Activated CD4-positive, alpha-beta T cell treated with anti-CD3 and anti-CD28 coated beads, Interleukin-2, amount 50 U/mL, for 48 hours (primary cell): ENCODE data around the gene COX4I1.
"Not testable (repeated sequence)": the region's sequence is repeated elsewhere in the genome, so short reads cannot be mapped to it uniquely, and the experiment has no call there.

Experiments
- DNase-seq, 2 experiments: peaks; one replicate each; pipeline ENCODE4 v3.0.0-alpha.2; 2020

The COX4I1 gene

GRCh38 chr16:85826686-85827247 is 27.3 kb downstream of the COX4I1 start:
- DNase-seq = no peak

GRCh38 chr16:85828166-85828565 is 28.7 kb downstream of the COX4I1 start:
- DNase-seq = no peak

- DNase-seq = no peak
Observed at GRCh38 chr16:85829171-85829719, 29.8 kb downstream of the COX4I1 start.

- no peak for DNase-seq
Observed at GRCh38 chr16:85829751-85830445, 30.4 kb downstream of the COX4I1 start.

GRCh38 chr16:85830821-85831220 is 31.3 kb downstream of the COX4I1 start:
- no peak for DNase-seq

GRCh38 chr16:85832570-85833218 is 33.2 kb downstream of the COX4I1 start:
- no peak for DNase-seq

GRCh38 chr16:85833219-85833920 is 33.9 kb downstream of the COX4I1 start:
- no peak for DNase-seq

- no peak for DNase-seq
Observed at GRCh38 chr16:85834741-85835140, 35.2 kb downstream of the COX4I1 start.

GRCh38 chr16:85835227-85835751 is 35.8 kb downstream of the COX4I1 start:
- no peak for DNase-seq

GRCh38 chr16:85835956-85836705 is 36.6 kb downstream of the COX4I1 start:
- DNase-seq = no peak

GRCh38 chr16:85836706-85837582 is 37.4 kb downstream of the COX4I1 start:
- no peak for DNase-seq

GRCh38 chr16:85837654-85838053 is 38.2 kb downstream of the COX4I1 start:
- not testable (repeated sequence) for DNase-seq

GRCh38 chr16:85838381-85838780 is 38.9 kb downstream of the COX4I1 start:
- no peak for DNase-seq

GRCh38 chr16:85838876-85839585 is 39.5 kb downstream of the COX4I1 start:
- DNase-seq = no peak

- DNase-seq = no peak
Observed at GRCh38 chr16:85839681-85840240, 40.3 kb downstream of the COX4I1 start.

GRCh38 chr16:85840395-85840794 is 40.9 kb downstream of the COX4I1 start:
- DNase-seq = no peak

- DNase-seq = no peak
Observed at GRCh38 chr16:85840801-85841200, 41.3 kb downstream of the COX4I1 start.

- no peak for DNase-seq
Observed at GRCh38 chr16:85842435-85842834, 42.9 kb downstream of the COX4I1 start.

GRCh38 chr16:85842848-85843247 is 43.4 kb downstream of the COX4I1 start:
- no peak for DNase-seq

- no peak for DNase-seq
Observed at GRCh38 chr16:85843471-85844168, 44.1 kb downstream of the COX4I1 start.
